A549 (cell line): ENCODE results near the gene SRC. TPM values are rescaled to one million over a fixed set of nuclear protein-coding genes. Genes with fewer than 3 reads are reported as not detected.
A peak's percentile ranks its signal among the peaks of the same experiment; 100 is the strongest.

Source experiments
- ATAC-seq, 2 experiments: fragments of 200-7000 bp in 1 of 2; fragments of >200 bp in 1 of 2; cut with Nextera tagmentation in 1 of 2; cut with Tn5 transposase in 1 of 2; 3 replicates each; pipeline versions ENCODE4 v1.8.0 to v1.9.1; 2018 to 2020; ENCODE audit warnings: mild to moderate bottlenecking in 1 of 2, moderate library complexity in 1 of 2
- CTCF ChIA-PET: fragments of 300-600 bp; sonication (Branson Sonifier 250); formaldehyde crosslinking; extraction: SDS; loops from one replicate; lab custom pipeline; 2021; ENCODE audit warnings: antibody characterized with exemption, inconsistent platforms; lab: Yijun Ruan, JAX
- POLR2A ChIA-PET: fragments of 350-600 bp; formaldehyde crosslinking; extraction: SDS; loops from one replicate; lab custom pipeline; 2021; ENCODE audit warnings: antibody characterized with exemption, inconsistent platforms; lab: Yijun Ruan, JAX
- DNase-seq, 2 experiments: peaks; one replicate each; pipeline versions ENCODE4 v3.0.0 to v3.0.0-alpha.2; 2011 to 2016; ENCODE audit warnings: low read depth in 1 of 2, low spot score in 1 of 2
- FAIRE-seq: peaks from 2 replicates; lab custom pipeline; 2011; peaks lifted over from hg19 to GRCh38; lab: Jason Lieb, UNC
- H3K27ac ChIP-seq, 2 experiments: fragments of >200 bp; sonication (Bioruptor Twin); formaldehyde crosslinking; 3 replicates each; pipeline ENCODE4 v1.5.1; 2016 to 2017
- H3K4me1 ChIP-seq: fragments of >200 bp; sonication (Bioruptor Twin); formaldehyde crosslinking; 3 replicates; pipeline ENCODE4 v1.6.1; 2016
- H3K4me2 ChIP-seq: fragments of >200 bp; sonication (Bioruptor Twin); formaldehyde crosslinking; 3 replicates; pipeline ENCODE4 v1.6.1; 2016
- H3K4me3 ChIP-seq: fragments of >200 bp; sonication (Bioruptor Twin); formaldehyde crosslinking; 3 replicates; pipeline ENCODE4 v1.5.1; 2016
- H3K9me3 ChIP-seq: fragments of >200 bp; sonication (Bioruptor Twin); formaldehyde crosslinking; 3 replicates; pipeline ENCODE4 v1.6.1; 2016
- CHD4 ChIP-seq: fragments of 200-600 bp; sonication (generic); IDR thresholded peaks from 2 replicates; pipeline ENCODE4 v1.6.1; 2016; ENCODE audit warnings: antibody characterized with exemption, mild to moderate bottlenecking, borderline replicate concordance
- EHF ChIP-seq: fragments of 250-450 bp; sonication (Bioruptor Pico); IDR thresholded peaks from 2 replicates; pipeline ENCODE4 v1.5.0; 2020; ENCODE audit warnings: mild to moderate bottlenecking
- EHMT2 ChIP-seq: fragments of 200-600 bp; sonication (generic); IDR thresholded peaks from 2 replicates; pipeline ENCODE4 v1.6.1; 2016; ENCODE audit warnings: antibody characterized with exemption, low read depth, mild to moderate bottlenecking, moderate library complexity
- FOSB ChIP-seq: fragments of 250-450 bp; sonication (Bioruptor Pico); IDR thresholded peaks from 2 replicates; pipeline ENCODE4 v1.5.0; 2020; ENCODE audit warnings: mild to moderate bottlenecking, moderate library complexity
- GATA3 ChIP-seq: IDR thresholded peaks from 2 replicates; pipeline ENCODE4 v1.6.1; 2012; ENCODE audit warnings: borderline replicate concordance
- HDAC2 ChIP-seq: fragments of 200-600 bp; sonication (generic); IDR thresholded peaks from 2 replicates; pipeline ENCODE4 v1.6.1; 2016
- HOXB13 ChIP-seq: fragments of 250-450 bp; sonication (Bioruptor Pico); IDR thresholded peaks from 2 replicates; pipeline ENCODE4 v1.5.0; 2020; ENCODE audit warnings: low read depth, mild to moderate bottlenecking, moderate library complexity
- HOXB5 ChIP-seq: fragments of 250-450 bp; sonication (Bioruptor Pico); IDR thresholded peaks from 2 replicates; pipeline ENCODE4 v1.5.0; 2020; ENCODE audit warnings: mild to moderate bottlenecking, moderate library complexity
- JUN ChIP-seq, 2 experiments: fragments of >200 bp; sonication (Bioruptor Twin); formaldehyde crosslinking; IDR thresholded peaks; 2 replicates in 1 of 2; 3 replicates in 1 of 2; pipeline ENCODE4 v1.6.1; 2016 to 2017
- MAFK ChIP-seq: fragments of 450-650 bp; IDR thresholded peaks from 2 replicates; pipeline ENCODE4 v1.6.1; 2014; ENCODE audit not compliant: partially characterized antibody
- NFE2L2 ChIP-seq: fragments of 150-350 bp; conservative IDR thresholded peaks from 2 replicates; pipeline ENCODE4 v1.6.1; 2014; ENCODE audit warnings: low read length
- NR3C1 ChIP-seq: fragments of >200 bp; sonication (Bioruptor Twin); formaldehyde crosslinking; IDR thresholded peaks from 3 replicates; pipeline ENCODE4 v1.6.1; 2017
- RAD21 ChIP-seq, 2 experiments: fragments of >200 bp in 1 of 2; sonication (Bioruptor Twin) in 1 of 2; formaldehyde crosslinking in 1 of 2; IDR thresholded peaks in 1 of 2; conservative IDR thresholded peaks in 1 of 2; 2 replicates in 1 of 2; 3 replicates in 1 of 2; pipeline ENCODE4 v1.6.1; 2012 to 2018; ENCODE audit warnings: inconsistent platforms in 1 of 2
- RCOR1 ChIP-seq: fragments of 150-350 bp; IDR thresholded peaks from 2 replicates; pipeline ENCODE4 v1.6.1; 2014; ENCODE audit warnings: antibody characterized with exemption, low read length, low read depth
- RFX5 ChIP-seq: fragments of 450-650 bp; IDR thresholded peaks from 2 replicates; pipeline ENCODE4 v1.7.1; 2014; ENCODE audit warnings: antibody characterized with exemption, mild to moderate bottlenecking, moderate library complexity
- RNF2 ChIP-seq: fragments of 200-600 bp; sonication (generic); IDR thresholded peaks from 2 replicates; pipeline ENCODE4 v1.6.1; 2016; ENCODE audit warnings: low read depth, mild to moderate bottlenecking, antibody characterized with exemption, moderate library complexity, borderline replicate concordance
- SMC3 ChIP-seq: fragments of >200 bp; sonication (Bioruptor Twin); formaldehyde crosslinking; IDR thresholded peaks from 3 replicates; pipeline ENCODE4 v1.6.1; 2018; ENCODE audit warnings: inconsistent platforms
- SREBF2 ChIP-seq: fragments of 450-650 bp; IDR thresholded peaks from 2 replicates; pipeline ENCODE4 v1.6.1; 2014; ENCODE audit warnings: mild to moderate bottlenecking, moderate library complexity
- TFCP2L1 ChIP-seq: fragments of 250-450 bp; sonication (Bioruptor Pico); IDR thresholded peaks from 2 replicates; pipeline ENCODE4 v1.5.0; 2021; ENCODE audit warnings: mild to moderate bottlenecking
- ZC3H11A ChIP-seq: fragments of 450-650 bp; IDR thresholded peaks from 2 replicates; pipeline ENCODE4 v1.6.1; 2014; ENCODE audit warnings: antibody characterized with exemption, mild to moderate bottlenecking
- ZFP36 ChIP-seq: fragments of 450-650 bp; IDR thresholded peaks from 2 replicates; pipeline ENCODE4 v1.6.1; 2014; ENCODE audit warnings: borderline replicate concordance; ENCODE audit not compliant: partially characterized antibody
- ZNF302 ChIP-seq: fragments of 250-450 bp; sonication (Bioruptor Pico); IDR thresholded peaks from 2 replicates; pipeline ENCODE4 v1.9.0; 2021; ENCODE audit warnings: inconsistent platforms, mild to moderate bottlenecking, moderate library complexity
- WGBS: methylation state at CpG from one replicate; pipeline ENCODE4 v1.1.6; 2017; ENCODE audit errors: missing lambda C conversion rate; 5-methylcytosine and 5-hydroxymethylcytosine counted together
- polyA plus RNA-seq, 4 experiments: library from polyadenylated mRNA; depleted of rRNA in 3 of 4; stranded (reverse); fragments of >200 nt; fragmentation: RNase III in 1 of 4; extraction: RNeasy Plus Mini Kit Qiagen cat#74134 plus additional on column Dnase treatment in 1 of 4; gene quantifications; 2 replicates in 3 of 4; 3 replicates in 1 of 4; pipeline ENCODE4 v1.2.3, GENCODE V29; 2011 to 2017
- TF ChIP-seq, protein P1 (sequence below): IDR thresholded peaks from 2 replicates; pipeline ENCODE4 v1.6.1; 2012; ENCODE audit warnings: low read depth, borderline replicate concordance
- TF ChIP-seq, protein P2 (sequence below): fragments of >200 bp; sonication (Bioruptor Twin); formaldehyde crosslinking; IDR thresholded peaks from 3 replicates; pipeline ENCODE4 v1.6.1; 2016
- TF ChIP-seq, protein P3 (sequence below): fragments of 200-600 bp; sonication (generic); IDR thresholded peaks from 2 replicates; pipeline ENCODE4 v1.6.1; 2016; ENCODE audit warnings: antibody characterized with exemption, mild to moderate bottlenecking, moderate library complexity
- TF ChIP-seq, protein P4 (sequence below): IDR thresholded peaks from 2 replicates; pipeline ENCODE4 v1.6.1; 2012

The SRC gene
- polyA plus RNA-seq, 2 of the 4 experiments (the other 2 are of a cell fraction), result 139 to 154 TPM

DNA sequence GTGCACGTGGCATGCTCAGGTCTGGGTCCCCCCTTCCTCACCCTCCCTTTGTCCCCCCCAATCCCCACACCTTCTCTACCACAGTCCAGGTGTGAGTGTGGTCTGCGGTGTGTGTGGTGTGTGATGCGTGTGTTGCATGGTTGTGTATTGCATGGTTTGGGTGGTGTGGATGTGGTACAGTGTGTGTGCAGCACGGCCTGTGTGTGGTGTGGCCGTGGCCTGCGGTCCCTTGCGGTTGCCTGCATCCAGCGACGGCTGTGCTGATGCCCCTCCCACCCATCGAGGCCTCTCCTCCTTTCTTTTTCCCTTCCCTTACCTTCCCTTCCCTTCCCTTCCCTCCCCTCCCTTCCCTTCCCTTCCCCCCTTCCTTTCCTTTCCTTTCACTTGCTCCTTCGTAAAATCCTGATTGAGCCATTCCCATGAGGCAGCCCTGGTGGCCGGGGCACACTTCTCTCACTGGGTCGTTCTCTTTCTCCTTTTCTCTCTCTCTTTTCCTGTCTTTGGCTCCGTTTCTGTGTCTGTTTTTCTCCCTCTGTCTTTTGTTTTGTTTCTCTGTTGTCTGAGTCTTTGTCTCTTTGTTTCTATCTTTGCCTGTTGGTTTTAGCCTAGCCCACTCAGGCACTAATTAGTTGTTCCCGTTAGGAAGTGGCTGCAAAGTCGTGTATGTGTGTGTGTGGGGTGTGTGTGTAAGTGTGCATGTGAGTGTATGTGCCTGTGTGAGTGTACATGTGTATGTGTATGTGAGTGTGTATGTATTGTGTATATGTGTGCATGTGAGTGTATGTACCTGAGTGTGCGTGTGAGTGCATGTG is 65.7 kb downstream of the SRC start:
- Histone ChIP-seq H3K27ac (0 out of 6 replicates have a peak overlapping the region, but pooled peaks of 1 of the 2 experiments have one; percentile 12), H3K4me1 (peaks cover 6% of the 10 kb centered on the region), H3K4me2 (0 out of 3 replicates have a peak overlapping the region, but pooled peaks have one; percentile 26), H3K9me3 (no peaks in the 10 kb centered on the region), H3K4me3 (no peak overlapping the region)
- CTCF ChIA-PET, result no interaction called here
- WGBS, result 57% methylated on average over 17 of the region's 17 CpGs
- TF ChIP-seq JUN (IDR thresholded peaks at IDR 0.05) (no peak), RNF2 (no peak), ZC3H11A (no peak), HOXB13 (no peak), MAFK (no peak), HDAC2 (no peak), EHMT2 (no peak), RAD21 (conservative IDR thresholded peaks at IDR 0.05 in 1 of 2, IDR thresholded peaks at IDR 0.05 in 1 of 2) (no peak), EHF (CRISPR knock-in tag) (no peak), CHD4 (no peak), RCOR1 (no peak), SMC3 (no peak)
- TF ChIP-seq, protein P1, sequence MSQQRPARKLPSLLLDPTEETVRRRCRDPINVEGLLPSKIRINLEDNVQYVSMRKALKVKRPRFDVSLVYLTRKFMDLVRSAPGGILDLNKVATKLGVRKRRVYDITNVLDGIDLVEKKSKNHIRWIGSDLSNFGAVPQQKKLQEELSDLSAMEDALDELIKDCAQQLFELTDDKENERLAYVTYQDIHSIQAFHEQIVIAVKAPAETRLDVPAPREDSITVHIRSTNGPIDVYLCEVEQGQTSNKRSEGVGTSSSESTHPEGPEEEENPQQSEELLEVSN, result no peak
- TF ChIP-seq, protein P2, sequence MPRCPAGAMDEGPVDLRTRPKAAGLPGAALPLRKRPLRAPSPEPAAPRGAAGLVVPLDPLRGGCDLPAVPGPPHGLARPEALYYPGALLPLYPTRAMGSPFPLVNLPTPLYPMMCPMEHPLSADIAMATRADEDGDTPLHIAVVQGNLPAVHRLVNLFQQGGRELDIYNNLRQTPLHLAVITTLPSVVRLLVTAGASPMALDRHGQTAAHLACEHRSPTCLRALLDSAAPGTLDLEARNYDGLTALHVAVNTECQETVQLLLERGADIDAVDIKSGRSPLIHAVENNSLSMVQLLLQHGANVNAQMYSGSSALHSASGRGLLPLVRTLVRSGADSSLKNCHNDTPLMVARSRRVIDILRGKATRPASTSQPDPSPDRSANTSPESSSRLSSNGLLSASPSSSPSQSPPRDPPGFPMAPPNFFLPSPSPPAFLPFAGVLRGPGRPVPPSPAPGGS, result no peak
- no peak for ATAC-seq
- POLR2A ChIA-PET, result no interaction called here
- FAIRE-seq, result no peak
- DNase-seq, result no peak

DNA sequence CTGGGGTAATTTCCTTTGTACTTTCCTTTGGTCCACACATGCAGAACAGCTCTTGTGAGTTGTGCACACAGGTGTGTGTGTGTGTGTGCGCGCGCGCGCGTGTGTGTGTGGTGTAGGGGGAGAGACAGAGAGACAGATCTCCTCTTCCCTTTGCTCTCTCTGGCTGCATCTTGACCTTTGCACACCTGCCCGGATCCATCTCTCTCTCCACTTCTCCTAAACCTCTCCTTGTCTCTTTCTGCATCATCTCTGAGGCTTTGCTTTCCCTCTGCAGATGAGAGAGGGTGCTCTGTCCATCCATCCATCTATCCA is 67.0 kb downstream of the SRC start:
- ATAC-seq (no peak), DNase-seq (no peak)
- CTCF ChIA-PET, result no interaction called here
- H3K9me3 ChIP-seq, result no peaks in the 10 kb centered on the region
- WGBS, result 89% methylated on average over 7 of the region's 7 CpGs
- H3K27ac ChIP-seq, result no peak overlapping the region
- H3K4me2 ChIP-seq, result no peak overlapping the region
- POLR2A ChIA-PET, result no interaction called here
- H3K4me3 ChIP-seq, result no peak overlapping the region
- TF ChIP-seq TFCP2L1 (no peak), NFE2L2 (no peak), CHD4 (no peak), NR3C1 (no peak), RAD21 (conservative IDR thresholded peaks at IDR 0.05 in 1 of 2, IDR thresholded peaks at IDR 0.05 in 1 of 2) (no peak), HOXB5 (CRISPR knock-in tag) (no peak), RNF2 (no peak), FOSB (no peak), GATA3 (no peak), RFX5 (no peak), ZNF302 (no peak), EHMT2 (no peak), ZFP36 (no peak), SREBF2 (no peak), EHF (CRISPR knock-in tag) (no peak)
- TF ChIP-seq, protein P3, sequence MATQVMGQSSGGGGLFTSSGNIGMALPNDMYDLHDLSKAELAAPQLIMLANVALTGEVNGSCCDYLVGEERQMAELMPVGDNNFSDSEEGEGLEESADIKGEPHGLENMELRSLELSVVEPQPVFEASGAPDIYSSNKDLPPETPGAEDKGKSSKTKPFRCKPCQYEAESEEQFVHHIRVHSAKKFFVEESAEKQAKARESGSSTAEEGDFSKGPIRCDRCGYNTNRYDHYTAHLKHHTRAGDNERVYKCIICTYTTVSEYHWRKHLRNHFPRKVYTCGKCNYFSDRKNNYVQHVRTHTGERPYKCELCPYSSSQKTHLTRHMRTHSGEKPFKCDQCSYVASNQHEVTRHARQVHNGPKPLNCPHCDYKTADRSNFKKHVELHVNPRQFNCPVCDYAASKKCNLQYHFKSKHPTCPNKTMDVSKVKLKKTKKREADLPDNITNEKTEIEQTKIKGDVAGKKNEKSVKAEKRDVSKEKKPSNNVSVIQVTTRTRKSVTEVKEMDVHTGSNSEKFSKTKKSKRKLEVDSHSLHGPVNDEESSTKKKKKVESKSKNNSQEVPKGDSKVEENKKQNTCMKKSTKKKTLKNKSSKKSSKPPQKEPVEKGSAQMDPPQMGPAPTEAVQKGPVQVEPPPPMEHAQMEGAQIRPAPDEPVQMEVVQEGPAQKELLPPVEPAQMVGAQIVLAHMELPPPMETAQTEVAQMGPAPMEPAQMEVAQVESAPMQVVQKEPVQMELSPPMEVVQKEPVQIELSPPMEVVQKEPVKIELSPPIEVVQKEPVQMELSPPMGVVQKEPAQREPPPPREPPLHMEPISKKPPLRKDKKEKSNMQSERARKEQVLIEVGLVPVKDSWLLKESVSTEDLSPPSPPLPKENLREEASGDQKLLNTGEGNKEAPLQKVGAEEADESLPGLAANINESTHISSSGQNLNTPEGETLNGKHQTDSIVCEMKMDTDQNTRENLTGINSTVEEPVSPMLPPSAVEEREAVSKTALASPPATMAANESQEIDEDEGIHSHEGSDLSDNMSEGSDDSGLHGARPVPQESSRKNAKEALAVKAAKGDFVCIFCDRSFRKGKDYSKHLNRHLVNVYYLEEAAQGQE, result no peak
- TF ChIP-seq, protein P4, sequence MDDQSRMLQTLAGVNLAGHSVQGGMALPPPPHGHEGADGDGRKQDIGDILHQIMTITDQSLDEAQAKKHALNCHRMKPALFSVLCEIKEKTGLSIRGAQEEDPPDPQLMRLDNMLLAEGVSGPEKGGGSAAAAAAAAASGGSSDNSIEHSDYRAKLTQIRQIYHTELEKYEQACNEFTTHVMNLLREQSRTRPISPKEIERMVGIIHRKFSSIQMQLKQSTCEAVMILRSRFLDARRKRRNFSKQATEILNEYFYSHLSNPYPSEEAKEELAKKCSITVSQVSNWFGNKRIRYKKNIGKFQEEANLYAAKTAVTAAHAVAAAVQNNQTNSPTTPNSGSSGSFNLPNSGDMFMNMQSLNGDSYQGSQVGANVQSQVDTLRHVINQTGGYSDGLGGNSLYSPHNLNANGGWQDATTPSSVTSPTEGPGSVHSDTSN, result no peak
- TF ChIP-seq, all 56 proteins: peak for 0
- no peak for FAIRE-seq
- no peaks in the 10 kb centered on the region for H3K4me1 ChIP-seq
